Mesenchymal stem cell (in vitro differentiated cells and primary cell): ENCODE measurements around the gene HEATR5A.

ENCODE experiments used
- DNase-seq: peaks from one replicate; pipeline ENCODE4 v3.0.0-alpha.2; 2013
- H2AFZ ChIP-seq: one replicate; pipeline ENCODE4 v1.6.1; 2013; ENCODE audit warnings: low read depth, mild to moderate bottlenecking, control low read depth, inconsistent platforms, low read length, moderate library complexity
- H2AK5ac ChIP-seq: 2 replicates; pipeline ENCODE4 v1.6.1; 2013; ENCODE audit warnings: low read length, moderate library complexity, mild to moderate bottlenecking, inconsistent platforms; ENCODE audit not compliant: severe bottlenecking
- H2BK120ac ChIP-seq: one replicate; pipeline ENCODE4 v1.6.1; 2013; ENCODE audit warnings: low read depth, mild to moderate bottlenecking, inconsistent platforms, low read length, moderate library complexity
- H2BK12ac ChIP-seq, 2 experiments: one replicate each; pipeline ENCODE4 v1.6.1; 2013; ENCODE audit warnings: inconsistent platforms in 2 of 2, low read length in 2 of 2, mild to moderate bottlenecking in 2 of 2, moderate library complexity in 2 of 2, control low read depth in 1 of 2
- H2BK15ac ChIP-seq: one replicate; pipeline ENCODE4 v1.6.1; 2013; ENCODE audit warnings: mild to moderate bottlenecking, low read depth, inconsistent platforms; ENCODE audit not compliant: poor library complexity, severe bottlenecking
- H2BK5ac ChIP-seq: 2 replicates; pipeline ENCODE4 v1.6.1; 2013; ENCODE audit warnings: low read depth, mild to moderate bottlenecking, low read length, control low read depth, inconsistent platforms; ENCODE audit not compliant: poor library complexity, severe bottlenecking
- H3K14ac ChIP-seq, 2 experiments: one replicate each; pipeline ENCODE4 v1.6.1; 2013; ENCODE audit warnings: inconsistent platforms in 2 of 2, low read length in 2 of 2, control low read depth in 1 of 2, mild to moderate bottlenecking in 1 of 2, moderate library complexity in 1 of 2
- H3K18ac ChIP-seq, 2 experiments: one replicate each; pipeline ENCODE4 v1.6.1; 2013; ENCODE audit warnings: inconsistent platforms in 2 of 2, low read length in 2 of 2, control low read depth in 1 of 2, low read depth in 1 of 2, mild to moderate bottlenecking in 1 of 2
- H3K23ac ChIP-seq, 2 experiments: one replicate each; pipeline ENCODE4 v1.6.1; 2013; ENCODE audit warnings: inconsistent platforms in 2 of 2, low read length in 2 of 2, mild to moderate bottlenecking in 2 of 2, moderate library complexity in 2 of 2, control low read depth in 1 of 2
- H3K27ac ChIP-seq: 2 replicates; pipeline ENCODE4 v1.5.1; 2013; ENCODE audit warnings: mild to moderate bottlenecking, moderate library complexity, low read length, control low read depth, inconsistent platforms; ENCODE audit not compliant: poor library complexity, severe bottlenecking
- H3K27me3 ChIP-seq, 2 experiments: 2 replicates each; pipeline versions ENCODE4 v1.6.1 to v1.7.0; 2013; ENCODE audit warnings: low read length in 2 of 2, mild to moderate bottlenecking in 2 of 2, moderate library complexity in 2 of 2, control low read depth in 1 of 2, inconsistent platforms in 1 of 2; ENCODE audit not compliant: control insufficient read depth in 1 of 2, insufficient read depth in 1 of 2
- H3K36me3 ChIP-seq, 2 experiments: 2 replicates each; pipeline versions ENCODE4 v1.6.1 to v1.7.0; 2013; ENCODE audit warnings: low read length in 2 of 2, control low read depth in 1 of 2, inconsistent platforms in 1 of 2, low read depth in 1 of 2, mild to moderate bottlenecking in 1 of 2; ENCODE audit not compliant: insufficient read depth in 2 of 2, control insufficient read depth in 1 of 2
- H3K4ac ChIP-seq, 2 experiments: one replicate each; pipeline ENCODE4 v1.6.1; 2013; ENCODE audit warnings: inconsistent platforms in 2 of 2, low read length in 2 of 2, mild to moderate bottlenecking in 2 of 2, moderate library complexity in 2 of 2, control low read depth in 1 of 2, low read depth in 1 of 2
- H3K4me1 ChIP-seq: 2 replicates; pipeline ENCODE4 v1.6.1; 2013; ENCODE audit warnings: low read depth, low read length, control low read depth; ENCODE audit not compliant: control insufficient read depth, insufficient read depth
- H3K4me2 ChIP-seq: 2 replicates; pipeline ENCODE4 v1.6.1; 2013; ENCODE audit warnings: low read length, mild to moderate bottlenecking, inconsistent platforms; ENCODE audit not compliant: poor library complexity, severe bottlenecking
- H3K4me3 ChIP-seq, 2 experiments: 2 replicates each; pipeline versions ENCODE4 v1.5.1 to v1.7.0; 2013; ENCODE audit warnings: low read length in 2 of 2, mild to moderate bottlenecking in 2 of 2, control low read depth in 1 of 2, low read depth in 1 of 2; ENCODE audit not compliant: insufficient read depth in 1 of 2
- H3K79me1 ChIP-seq: replicated peaks from 2 replicates; pipeline ENCODE4 v1.6.1; 2013; ENCODE audit warnings: mild to moderate bottlenecking, control low read depth, low read length, inconsistent platforms; ENCODE audit not compliant: poor library complexity, severe bottlenecking
- H3K9ac ChIP-seq: 2 replicates; pipeline ENCODE4 v1.7.0; 2013; ENCODE audit warnings: mild to moderate bottlenecking, low read length, moderate library complexity
- H3K9me3 ChIP-seq: 2 replicates; pipeline ENCODE4 v1.7.0; 2013; ENCODE audit warnings: mild to moderate bottlenecking, low read length; ENCODE audit not compliant: control insufficient read depth
- H4K8ac ChIP-seq: one replicate; pipeline ENCODE4 v1.6.1; 2013; ENCODE audit warnings: inconsistent platforms, mild to moderate bottlenecking, low read length, moderate library complexity
- H4K91ac ChIP-seq: one replicate; pipeline ENCODE4 v1.6.1; 2013; ENCODE audit warnings: mild to moderate bottlenecking, low read length, inconsistent platforms
- WGBS: methylation state at CpG from one replicate; pipeline ENCODE4 v1.1.7; 2013; ENCODE audit warnings: mixed read lengths; 5-methylcytosine and 5-hydroxymethylcytosine counted together

HEATR5A gene

DNA sequence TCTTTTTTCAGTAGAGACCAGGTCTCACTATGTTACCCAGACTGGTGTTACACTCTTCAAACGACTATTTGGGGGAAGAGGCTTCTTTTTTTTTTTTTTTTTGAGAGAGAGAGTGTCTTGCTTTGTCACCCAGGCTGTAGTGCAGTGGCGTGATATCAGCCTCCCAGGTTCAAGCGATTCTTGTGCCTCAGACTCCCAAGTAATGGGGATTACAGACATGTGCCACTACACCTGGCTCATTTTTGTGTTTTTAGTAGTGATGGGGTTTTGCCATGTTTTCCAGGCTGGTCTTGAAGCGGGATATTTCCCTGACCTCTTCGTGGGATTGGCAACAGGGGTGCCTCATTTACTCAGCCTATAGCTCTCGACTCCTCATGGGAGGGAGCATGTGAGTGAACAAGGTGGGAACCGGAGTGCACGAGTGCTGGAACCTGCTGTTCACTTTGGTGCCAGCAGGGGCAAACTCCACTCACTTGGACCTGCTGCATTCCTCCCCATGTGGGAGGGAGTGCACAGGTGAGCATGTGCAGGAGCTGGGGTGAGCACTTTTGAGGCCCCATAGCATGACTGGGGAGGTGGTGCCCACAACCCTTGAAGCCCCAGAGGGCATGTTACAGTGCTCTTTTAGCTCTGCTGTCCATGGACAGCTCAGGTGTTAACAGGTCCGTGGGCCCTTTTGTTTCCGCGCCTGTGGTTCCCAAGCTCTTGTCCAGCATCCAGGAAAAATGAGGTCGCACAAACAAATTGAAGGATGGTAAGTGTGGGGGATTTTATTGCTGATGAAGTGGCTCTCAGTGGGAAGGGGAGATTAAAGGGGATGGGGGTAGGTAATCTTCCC lies 133.7 kb downstream of the HEATR5A start:
- Histone ChIP-seq H4K8ac (no peak overlapping the region), H2AK5ac (no peak overlapping the region), H3K27me3 (no peaks in the 10 kb centered on the region), H3K14ac (no peak overlapping the region), H3K4me2 (no peak overlapping the region), H2BK15ac (no peak overlapping the region), H3K4ac (no peak overlapping the region), H2AFZ (no peak overlapping the region), H2BK5ac (no peak overlapping the region), H3K36me3 (peaks cover 4 to 15% of the 10 kb centered on the region in 2 experiments), H3K4me1 (no peaks in the 10 kb centered on the region), H3K9ac (no peak overlapping the region), H4K91ac (no peak overlapping the region), H3K9me3 (no peaks in the 10 kb centered on the region), H3K79me1 (no peaks in the 10 kb centered on the region), H2BK12ac (no peak overlapping the region), H3K18ac (no peak overlapping the region), H3K27ac (no peak overlapping the region), H3K23ac (no peak overlapping the region), H3K4me3 (no peak overlapping the region), H2BK120ac (no peak overlapping the region)
- no peak for DNase-seq
- WGBS: 92% methylated on average over 12 of the region's 12 CpGs

DNA sequence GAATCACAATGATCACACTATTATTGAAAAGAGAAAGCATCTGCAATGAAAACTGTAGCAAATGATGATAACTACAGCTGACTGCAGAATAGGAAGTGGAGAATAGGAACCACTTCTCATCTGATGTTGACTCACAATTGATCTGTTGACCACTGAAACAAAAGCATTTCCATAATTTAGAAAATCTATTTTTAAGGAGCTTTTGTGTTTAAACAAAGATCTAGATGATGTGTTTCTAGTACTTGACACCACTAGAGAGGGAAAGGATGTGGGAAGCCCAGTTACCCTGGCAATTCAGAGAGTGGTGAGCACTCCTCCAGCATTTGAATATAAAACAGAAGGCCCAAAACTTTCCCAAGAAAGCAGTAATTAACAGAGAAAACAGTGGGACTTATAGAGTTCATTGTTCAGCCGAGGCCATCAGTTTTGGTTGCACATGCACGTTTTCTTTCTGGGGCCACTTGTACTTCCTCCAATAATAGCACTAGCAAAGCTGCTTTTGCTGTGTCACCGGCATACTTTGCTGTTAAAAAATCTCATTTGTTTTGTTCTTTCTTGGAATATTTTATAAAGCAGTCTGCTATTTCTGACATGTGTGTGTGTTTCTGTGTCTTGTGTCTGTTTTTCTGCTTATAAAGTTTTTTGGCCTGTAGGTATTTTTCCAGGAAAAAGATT lies 136.6 kb downstream of the HEATR5A start:
- H2BK5ac ChIP-seq: no peak overlapping the region

DNA sequence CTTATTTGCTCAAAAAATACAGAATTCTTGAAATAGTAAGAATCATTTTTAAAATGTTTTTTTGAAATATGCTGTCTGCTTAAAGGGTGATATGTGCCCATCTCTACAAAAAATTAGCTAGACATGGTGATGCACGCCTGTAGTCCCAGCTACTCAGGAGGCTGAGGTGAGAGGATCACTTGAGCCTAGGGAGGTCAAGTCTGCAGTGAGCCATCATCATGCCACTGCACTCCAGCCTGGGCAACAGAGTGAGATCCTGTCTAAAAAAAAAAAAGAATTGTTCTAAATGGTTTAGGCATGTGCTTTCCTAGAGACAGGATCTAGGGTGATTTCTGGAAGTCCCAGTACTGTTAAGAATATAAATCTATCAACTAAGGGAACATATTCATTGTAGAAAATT lies 137.2 kb downstream of the HEATR5A start:
- Histone ChIP-seq H3K27me3 (no peaks in the 10 kb centered on the region), H2BK5ac (no peak overlapping the region), H4K91ac (no peak overlapping the region), H3K4ac (no peak overlapping the region), H3K36me3 (peaks cover 4% of the 10 kb centered on the region in 2 experiments), H3K79me1 (no peaks in the 10 kb centered on the region), H2BK120ac (no peak overlapping the region), H2BK12ac (no peak overlapping the region), H2BK15ac (no peak overlapping the region), H3K27ac (no peak overlapping the region), H3K4me1 (no peaks in the 10 kb centered on the region), H3K9ac (peak overlapping the region; percentile 73), H3K18ac (no peak overlapping the region), H2AK5ac (no peak overlapping the region), H3K4me2 (no peak overlapping the region), H3K4me3 (no peak overlapping the region), H2AFZ (no peak overlapping the region), H3K9me3 (no peaks in the 10 kb centered on the region), H3K14ac (no peak overlapping the region), H3K23ac (no peak overlapping the region), H4K8ac (no peak overlapping the region)
- WGBS: 98% methylated on average over 1 of the region's 1 CpG
- no peak for DNase-seq

More for the DNA sequence above, 136.6 kb downstream of the HEATR5A start:
- Histone ChIP-seq H3K27ac (no peak overlapping the region), H4K8ac (no peak overlapping the region), H3K36me3 (peaks cover 4 to 6% of the 10 kb centered on the region in 2 experiments), H3K4ac (no peak overlapping the region), H3K9ac (peak overlapping the region; percentile 73), H2BK120ac (no peak overlapping the region), H2AK5ac (no peak overlapping the region), H3K9me3 (no peaks in the 10 kb centered on the region), H3K27me3 (no peaks in the 10 kb centered on the region), H2AFZ (no peak overlapping the region), H2BK15ac (no peak overlapping the region), H3K79me1 (no peaks in the 10 kb centered on the region), H4K91ac (no peak overlapping the region), H2BK12ac (no peak overlapping the region), H3K18ac (no peak overlapping the region), H3K14ac (no peak overlapping the region), H3K4me3 (no peak overlapping the region), H3K23ac (no peak overlapping the region), H3K4me2 (no peak overlapping the region), H3K4me1 (no peaks in the 10 kb centered on the region)
- WGBS: 86% methylated on average over 3 of the region's 3 CpGs
- peak; percentile 45 for DNase-seq

DNA sequence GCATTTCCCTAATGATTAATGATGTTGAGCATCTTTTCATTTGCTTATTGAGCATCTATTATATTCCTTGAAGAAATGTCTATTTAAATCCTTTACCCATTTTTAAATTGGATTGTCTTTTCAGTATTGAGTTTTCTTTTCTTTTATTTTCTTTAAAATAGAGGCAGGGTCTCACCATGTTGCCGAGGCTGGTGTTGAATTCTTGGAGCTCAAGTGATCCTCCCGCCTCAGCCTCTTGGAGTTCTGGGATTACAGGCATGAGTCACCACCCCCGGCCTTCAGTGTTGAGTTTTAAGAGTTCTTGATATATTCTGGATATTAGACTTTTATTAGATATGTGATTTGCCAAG lies 139.5 kb downstream of the HEATR5A start:
- H2BK5ac ChIP-seq: no peak overlapping the region
- no peak overlapping the region for H3K4me2 ChIP-seq
- no peak overlapping the region for H3K23ac ChIP-seq
- no peaks in the 10 kb centered on the region for H3K27me3 ChIP-seq
- H3K79me1 ChIP-seq: no peaks in the 10 kb centered on the region
- H2AK5ac ChIP-seq: no peak overlapping the region
- no peak overlapping the region for H4K8ac ChIP-seq
- DNase-seq: no peak
- H3K14ac ChIP-seq: no peak overlapping the region
- no peak overlapping the region for H3K9ac ChIP-seq
- H3K36me3 ChIP-seq: no peaks in the 10 kb centered on the region
- H2AFZ ChIP-seq: no peak overlapping the region
- no peak overlapping the region for H3K27ac ChIP-seq
- H4K91ac ChIP-seq: no peak overlapping the region
- H2BK15ac ChIP-seq: no peak overlapping the region
- no peaks in the 10 kb centered on the region for H3K4me1 ChIP-seq
- no peak overlapping the region for H2BK12ac ChIP-seq
- no peak overlapping the region for H3K4ac ChIP-seq
- 57% methylated on average over 2 of the region's 3 CpGs for WGBS
- no peak overlapping the region for H3K18ac ChIP-seq
- H3K4me3 ChIP-seq: no peak overlapping the region
- no peak overlapping the region for H2BK120ac ChIP-seq
- H3K9me3 ChIP-seq: peaks cover 6% of the 10 kb centered on the region
